Gastrocnemius medialis (tissue), 4 donors: ENCODE data around the gene AP3S1. TPM values are rescaled to one million over a fixed set of nuclear protein-coding genes. Genes with fewer than 3 reads are reported as not detected.

Source experiments
- ATAC-seq, 2 donors: fragments of 150-250 bp; one replicate each; pipeline ENCODE4 v1.9.1; 2016
- DNase-seq, 2 donors: peaks; one replicate each; pipeline ENCODE4 v3.0.0-alpha.2; 2019
- H3K27ac ChIP-seq, 4 donors: fragments of 200-600 bp; sonication (generic); 1 replicate in 1 of 4; 2 replicates in 3 of 4; pipeline ENCODE4 v1.5.1; 2016 to 2018; ENCODE audit warnings: mild to moderate bottlenecking in 2 of 4, moderate library complexity in 1 of 4
- H3K27me3 ChIP-seq, 3 donors: fragments of 200-600 bp; sonication (generic) in 2 of 3; 1 replicate in 1 of 3; 2 replicates in 2 of 3; pipeline versions ENCODE4 v1.5.1 to v1.6.0; 2016 to 2019; ENCODE audit warnings: mild to moderate bottlenecking in 1 of 3, moderate library complexity in 1 of 3
- H3K36me3 ChIP-seq, 2 donors: fragments of 200-600 bp; sonication (generic) in 1 of 2; one replicate each; pipeline ENCODE4 v1.5.1; 2017 to 2018
- H3K4me1 ChIP-seq, 2 donors: fragments of 200-600 bp; sonication (generic) in 1 of 2; one replicate each; pipeline ENCODE4 v1.5.1; 2016 to 2017; ENCODE audit warnings: mild to moderate bottlenecking in 2 of 2
- H3K4me3 ChIP-seq, 4 donors: fragments of 200-600 bp; sonication (generic) in 3 of 4; 1 replicate in 1 of 4; 2 replicates in 3 of 4; pipeline ENCODE4 v1.5.1; 2016 to 2019; ENCODE audit warnings: mild to moderate bottlenecking in 2 of 4
- H3K9me3 ChIP-seq, 3 donors: fragments of 200-600 bp; sonication (generic) in 2 of 3; 1 replicate in 1 of 3; 2 replicates in 2 of 3; pipeline ENCODE4 v1.5.1; 2016 to 2019
- POLR2A ChIP-seq, 2 donors: fragments of 450-650 bp; IDR thresholded peaks; one replicate each; pipeline ENCODE4 v1.6.1; 2017; ENCODE audit warnings: antibody characterized with exemption in 2 of 2, mild to moderate bottlenecking in 2 of 2, moderate library complexity in 2 of 2
- in situ Hi-C, 4 donors: fragments of 200-750 bp; cut with MboI; loops; one replicate each; pipeline versions ENCODE4 v1.15.0 to v1.8.0; 2017; ENCODE audit warnings: low sequenced_read_pairs in 4 of 4
- intact Hi-C: fragments of 100-400 bp; cut with DNase I; formaldehyde crosslinking; loops from one replicate; pipeline ENCODE4 v1.15.1; 2023; ENCODE audit warnings: low total_unique reads
- total RNA-seq, 4 donors: library from RNA; depleted of rRNA; stranded (reverse); fragments of >200 nt; gene quantifications; one replicate each; pipeline versions ENCODE4 v1.1.0 to v1.2.3, GENCODE V29; 2016
- TF ChIP-seq, protein P1 (sequence below), 5 experiments: fragments of 450-650 bp in 3 of 5; fragments of 200-600 bp in 2 of 5; sonication (generic) in 2 of 5; IDR thresholded peaks in 4 of 5; conservative IDR thresholded peaks in 1 of 5; 1 replicate in 4 of 5; 2 replicates in 1 of 5; pipeline ENCODE4 v1.5.1; 2016 to 2019; ENCODE audit warnings: antibody characterized with exemption in 5 of 5, mild to moderate bottlenecking in 3 of 5, moderate library complexity in 3 of 5

Gene AP3S1
- total RNA-seq, 4 donors from 2014 or later: 13.0 to 121 (median 25.5) TPM

DNA sequence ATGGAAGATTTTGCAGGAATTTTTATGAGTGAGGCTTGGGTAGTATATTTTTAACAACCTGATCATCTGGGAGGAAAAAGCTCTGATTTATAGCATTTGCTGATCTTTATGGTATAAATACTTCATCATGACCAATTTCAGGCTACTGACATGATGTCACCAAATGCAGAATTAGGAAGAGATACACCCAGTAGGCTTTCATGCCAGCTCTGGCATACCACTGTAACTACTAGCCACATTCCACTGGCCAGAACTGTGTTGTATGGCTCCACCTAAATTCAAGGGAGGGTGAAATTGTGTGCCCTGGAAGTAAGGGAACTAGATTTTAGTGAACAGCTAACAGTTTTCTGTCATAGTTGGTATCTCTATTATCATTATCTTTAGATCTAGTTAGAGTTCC, 17.6 kb downstream of the AP3S1 start:
- Histone ChIP-seq H3K27ac (no peak overlapping the region), H3K9me3 (no peaks in the 10 kb centered on the region), H3K27me3 (no peaks in the 10 kb centered on the region), H3K36me3 (no peaks in the 10 kb centered on the region), H3K4me1 (peaks cover 32 to 35% of the 10 kb centered on the region in 2 donors), H3K4me3 (no peak overlapping the region)
- no peak for TF ChIP-seq POLR2A (IDR thresholded peaks at IDR 0.05)
- TF ChIP-seq, protein P1, sequence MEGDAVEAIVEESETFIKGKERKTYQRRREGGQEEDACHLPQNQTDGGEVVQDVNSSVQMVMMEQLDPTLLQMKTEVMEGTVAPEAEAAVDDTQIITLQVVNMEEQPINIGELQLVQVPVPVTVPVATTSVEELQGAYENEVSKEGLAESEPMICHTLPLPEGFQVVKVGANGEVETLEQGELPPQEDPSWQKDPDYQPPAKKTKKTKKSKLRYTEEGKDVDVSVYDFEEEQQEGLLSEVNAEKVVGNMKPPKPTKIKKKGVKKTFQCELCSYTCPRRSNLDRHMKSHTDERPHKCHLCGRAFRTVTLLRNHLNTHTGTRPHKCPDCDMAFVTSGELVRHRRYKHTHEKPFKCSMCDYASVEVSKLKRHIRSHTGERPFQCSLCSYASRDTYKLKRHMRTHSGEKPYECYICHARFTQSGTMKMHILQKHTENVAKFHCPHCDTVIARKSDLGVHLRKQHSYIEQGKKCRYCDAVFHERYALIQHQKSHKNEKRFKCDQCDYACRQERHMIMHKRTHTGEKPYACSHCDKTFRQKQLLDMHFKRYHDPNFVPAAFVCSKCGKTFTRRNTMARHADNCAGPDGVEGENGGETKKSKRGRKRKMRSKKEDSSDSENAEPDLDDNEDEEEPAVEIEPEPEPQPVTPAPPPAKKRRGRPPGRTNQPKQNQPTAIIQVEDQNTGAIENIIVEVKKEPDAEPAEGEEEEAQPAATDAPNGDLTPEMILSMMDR (IDR thresholded peaks at IDR 0.05 in 4 of 5, conservative IDR thresholded peaks at IDR 0.05 in 1 of 5): no peak
- ATAC-seq (no peak), DNase-seq (no peak)
- intact Hi-C loops: no loop called here
- in situ Hi-C loops: loop anchor here in 1 of 4 donors (25.0 kb wide), 1 partner anchor 547 kb away; no protein-coding TSS in a partner anchor

- H3K9me3 ChIP-seq: no peaks in the 10 kb centered on the region
- no peaks in the 10 kb centered on the region for H3K4me1 ChIP-seq
- ATAC-seq (no peak), DNase-seq (no peak)
- H3K36me3 ChIP-seq: peaks cover 0 to 13% of the 10 kb centered on the region in 2 donors
- H3K27ac ChIP-seq: no peak overlapping the region
- no peaks in the 10 kb centered on the region for H3K27me3 ChIP-seq
- intact Hi-C loops (no loop called here), in situ Hi-C loops (loop anchor here in 1 of 4 donors (25.0 kb wide), 1 partner anchor 557 kb away; no protein-coding TSS in a partner anchor)
- H3K4me3 ChIP-seq: no peak overlapping the region
- TF ChIP-seq, protein P1 (IDR thresholded peaks at IDR 0.05 in 4 of 5, conservative IDR thresholded peaks at IDR 0.05 in 1 of 5): no peak
- no peak for TF ChIP-seq POLR2A (IDR thresholded peaks at IDR 0.05)
These were observed 27.6 kb downstream of the AP3S1 start for GRCh38 chr5:115869256-115869795.

DNA sequence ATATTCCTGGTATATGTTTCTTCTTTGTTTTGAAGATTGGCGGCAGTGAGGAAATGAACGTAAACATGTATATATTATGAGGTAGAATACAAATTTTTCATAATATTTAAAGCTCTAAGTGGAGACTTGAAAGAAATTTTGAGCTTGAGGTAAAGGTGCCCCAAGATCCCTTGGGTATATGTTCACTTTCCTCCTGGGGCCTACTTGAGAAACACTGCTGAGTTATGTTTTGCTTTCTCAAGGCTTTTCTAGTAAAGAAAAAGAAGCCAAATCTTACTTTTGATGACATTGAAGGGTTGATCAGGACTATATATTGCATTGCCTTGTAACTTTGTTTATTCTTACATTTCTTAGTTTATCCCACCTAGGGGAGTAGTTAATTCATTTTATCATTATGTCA, 30.7 kb downstream of the AP3S1 start:
- in situ Hi-C loops: loop anchor here in 1 of 4 donors (25.0 kb wide), 1 partner anchor 560 kb away; no protein-coding TSS in a partner anchor
- H3K36me3 ChIP-seq: peaks cover 0 to 13% of the 10 kb centered on the region in 2 donors
- TF ChIP-seq POLR2A (IDR thresholded peaks at IDR 0.05): no peak
- TF ChIP-seq, protein P1 (IDR thresholded peaks at IDR 0.05 in 4 of 5, conservative IDR thresholded peaks at IDR 0.05 in 1 of 5): no peak
- H3K9me3 ChIP-seq: no peaks in the 10 kb centered on the region
- ATAC-seq: no peak
- DNase-seq: no peak
- H3K4me1 ChIP-seq: no peaks in the 10 kb centered on the region
- H3K4me3 ChIP-seq: no peak overlapping the region
- H3K27me3 ChIP-seq: no peaks in the 10 kb centered on the region
- H3K27ac ChIP-seq: no peak overlapping the region
- intact Hi-C loops: no loop called here

GRCh38 chr5:115873392-115873791, 31.7 kb downstream of the AP3S1 start:
- Histone ChIP-seq H3K27ac (no peak overlapping the region), H3K27me3 (no peaks in the 10 kb centered on the region), H3K4me1 (no peaks in the 10 kb centered on the region), H3K4me3 (no peak overlapping the region), H3K9me3 (no peaks in the 10 kb centered on the region), H3K36me3 (peaks cover 0 to 13% of the 10 kb centered on the region in 2 donors)
- TF ChIP-seq POLR2A (IDR thresholded peaks at IDR 0.05): no peak
- TF ChIP-seq, protein P1 (IDR thresholded peaks at IDR 0.05 in 4 of 5, conservative IDR thresholded peaks at IDR 0.05 in 1 of 5): no peak
- in situ Hi-C loops (loop anchor here in 1 of 4 donors (25.0 kb wide), 1 partner anchor 561 kb away; no protein-coding TSS in a partner anchor), intact Hi-C loops (no loop called here)
- DNase-seq: no peak
- no peak for ATAC-seq
